HG02763 (cell line): ENCODE measurements around the gene ANKS1A.
"Not testable (repeated sequence)": the region's sequence is repeated elsewhere in the genome, so short reads cannot be mapped to it uniquely, and the experiment has no call there.

Experiments used
- ATAC-seq: cut with Tn5 transposase; IDR thresholded peaks from one replicate; pipeline ENCODE4 v1.9.1; 2021; ENCODE audit warnings: mild to moderate bottlenecking, moderate library complexity; ENCODE audit not compliant: unreplicated experiment

Gene ANKS1A

DNA sequence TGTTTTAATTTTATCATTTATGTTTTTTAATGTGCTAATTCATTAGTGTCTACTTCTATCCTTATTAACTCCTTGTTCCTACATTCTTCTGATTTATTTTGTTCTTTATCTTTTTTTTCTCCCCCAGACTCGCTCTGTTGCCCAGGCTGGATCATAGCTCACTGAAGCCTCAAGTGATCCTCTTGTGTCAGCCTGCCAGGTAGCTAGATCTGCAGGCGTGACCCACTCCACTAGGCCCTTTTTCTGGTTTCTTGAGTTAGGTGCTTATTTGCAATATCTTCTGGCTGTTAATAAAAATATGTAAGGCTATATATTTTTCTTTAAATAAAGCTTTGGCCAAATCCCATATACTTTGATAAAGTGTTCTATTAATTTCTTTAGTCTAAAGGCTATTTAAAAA lies 4.1 kb upstream of the ANKS1A start:
- ATAC-seq, result no peak

DNA sequence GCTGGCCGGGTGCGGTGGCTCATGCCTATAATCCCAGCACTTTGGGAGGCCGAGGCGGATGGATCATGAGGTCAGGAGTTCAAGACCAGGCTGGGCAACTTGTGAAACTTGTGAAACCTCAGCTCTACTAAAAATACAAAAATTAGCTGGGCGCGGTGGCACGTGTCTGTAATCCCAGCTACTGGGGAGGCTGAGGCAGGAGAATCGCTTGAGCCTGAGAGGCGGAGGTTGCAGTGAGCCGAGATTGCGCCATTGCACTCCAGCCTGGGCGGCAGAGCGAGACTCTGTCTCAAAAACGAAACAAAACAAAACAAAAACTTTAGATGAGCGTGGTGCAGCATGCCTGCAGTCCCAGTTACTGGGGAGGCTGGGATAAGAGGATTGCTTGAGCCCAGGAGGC lies 3.2 kb upstream of the ANKS1A start:
- ATAC-seq, result not testable (repeated sequence)

DNA sequence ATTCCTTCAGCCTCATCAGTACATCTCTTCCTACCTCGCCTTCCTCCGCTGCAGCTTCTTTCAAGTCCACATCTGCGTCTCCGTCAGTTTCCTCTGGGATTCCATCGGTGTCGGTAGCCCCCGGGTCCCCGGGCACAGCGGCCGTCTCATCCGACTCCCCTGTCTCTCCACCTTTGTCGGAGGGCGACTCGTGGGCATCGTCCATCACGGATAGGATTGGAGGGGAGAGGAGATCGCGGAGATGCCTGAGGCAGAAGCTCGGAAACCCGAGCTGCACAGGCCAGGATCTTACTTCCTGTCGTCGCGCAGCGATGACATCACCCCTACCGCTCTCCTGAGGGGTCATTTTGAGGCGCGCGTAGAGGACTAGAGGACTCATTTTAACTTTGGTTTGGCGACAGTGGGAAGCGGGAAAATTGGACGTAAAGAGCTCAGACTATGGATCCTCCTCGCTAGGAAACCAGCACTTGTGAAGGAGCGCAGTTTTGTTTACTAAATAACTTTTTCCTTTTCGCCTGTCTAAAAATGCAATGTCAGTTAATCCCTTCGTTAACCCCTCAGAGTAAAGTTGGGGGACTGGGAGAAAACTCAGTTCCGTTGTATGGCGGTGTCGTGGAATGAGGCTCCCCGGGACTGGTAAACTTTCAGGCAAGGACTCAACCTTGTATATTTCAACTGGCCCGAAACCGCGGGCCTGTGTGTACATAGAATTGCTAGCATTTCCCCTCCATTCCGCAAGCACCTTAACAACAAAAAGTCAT lies 1.1 kb upstream of the ANKS1A start, which contains the start of gene TAF11:
Gene TAF11, minus strand, starts transcription at position 290 of the 761 bp plus-strand sequence. Its CDS starts 85 bp downstream, at position 205.
- peak; percentile 53 for ATAC-seq

DNA sequence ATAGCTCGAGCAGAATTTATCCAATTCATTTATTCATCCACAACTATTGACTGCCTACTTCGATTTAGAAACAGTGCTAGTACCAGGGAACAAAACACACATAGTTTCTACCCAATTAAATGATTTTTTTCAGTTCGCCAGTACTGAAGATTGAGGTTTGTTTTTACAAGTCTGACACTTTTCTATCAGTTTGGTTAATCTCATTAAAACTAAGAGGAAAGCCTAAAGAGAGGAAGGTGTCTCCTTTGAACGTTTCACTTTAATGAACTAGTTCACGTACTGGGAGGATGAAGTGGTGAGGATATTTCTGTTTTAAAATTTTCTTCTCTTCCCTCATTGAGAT lies 570 bp upstream of the ANKS1A start:
- ATAC-seq, result no peak

DNA sequence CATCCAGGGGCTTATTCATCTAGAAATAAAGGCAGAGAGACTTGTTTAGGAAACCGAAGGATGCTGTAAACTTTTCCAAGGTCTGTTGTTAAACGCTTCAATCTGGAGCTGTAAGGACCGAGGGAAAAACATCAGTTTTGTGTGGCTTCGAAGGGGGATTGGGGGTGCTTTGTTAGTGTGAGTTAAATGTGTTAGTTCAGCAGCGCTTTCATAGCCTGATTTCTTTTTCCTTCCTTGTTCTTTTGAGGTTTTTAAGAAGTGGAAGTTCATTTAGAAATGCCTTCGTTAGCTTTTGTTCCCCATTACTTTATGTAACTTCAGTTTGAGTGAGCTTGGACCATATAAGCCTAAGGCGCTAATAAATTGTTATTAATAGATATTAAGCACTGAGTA lies 1.5 kb downstream of the ANKS1A start:
- no peak for ATAC-seq

DNA sequence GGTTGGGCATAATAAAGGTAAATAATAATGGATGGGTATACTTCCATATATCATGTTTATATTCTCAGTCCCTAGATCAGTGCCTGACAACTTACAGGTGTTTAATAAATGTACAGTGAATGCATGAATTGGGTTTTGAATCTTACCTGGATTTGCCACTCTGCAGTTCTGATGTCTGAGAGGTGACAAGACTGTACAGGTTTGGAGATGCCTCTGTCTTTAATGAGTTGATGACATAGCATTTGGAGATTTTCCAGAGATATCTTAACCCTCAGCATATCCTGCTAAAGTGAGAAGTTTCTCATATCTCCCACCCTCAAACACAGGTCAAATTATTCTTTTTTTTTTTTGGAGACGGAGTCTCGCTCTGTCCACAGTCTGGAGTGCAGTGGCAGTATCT lies 2.2 kb downstream of the ANKS1A start:
- ATAC-seq, result no peak

DNA sequence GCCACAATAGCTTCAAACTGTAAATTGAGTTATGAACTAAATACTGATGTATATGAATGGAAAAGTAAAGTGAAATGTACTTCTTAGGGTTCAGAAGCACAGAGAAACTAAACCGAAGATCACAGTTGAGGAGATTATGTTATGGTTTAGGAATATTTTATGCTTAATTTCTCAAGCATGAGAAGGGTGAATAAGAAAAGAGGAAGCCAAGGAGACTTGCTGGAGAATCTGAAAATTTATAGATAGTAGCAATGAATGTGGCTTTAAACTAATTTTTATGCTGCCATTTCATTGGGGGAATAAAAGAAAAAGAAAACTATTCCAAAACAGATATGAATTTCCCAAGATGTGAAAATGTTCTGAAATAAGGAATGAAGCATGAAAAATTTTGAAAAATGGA lies 5.6 kb downstream of the ANKS1A start:
- ATAC-seq, result no peak

DNA sequence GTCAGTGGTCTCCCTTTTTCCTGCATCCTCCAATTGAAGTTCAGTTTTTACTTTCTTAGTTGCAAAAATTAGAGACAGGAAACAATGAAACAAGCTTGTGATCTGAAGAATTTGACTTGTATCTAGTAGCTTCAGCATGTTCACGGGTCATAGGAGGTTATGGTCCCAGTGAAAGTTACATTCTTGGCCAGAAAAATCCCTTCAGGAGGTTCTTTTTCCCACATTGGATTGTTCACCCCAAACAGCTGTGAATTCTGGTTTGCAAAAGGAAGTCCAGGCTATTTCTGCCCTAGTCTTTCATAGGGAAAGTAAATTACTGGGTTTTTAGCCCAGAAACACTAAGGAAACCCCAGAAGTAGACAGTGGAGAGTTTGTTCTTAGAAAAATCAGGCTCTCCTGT lies 8.1 kb downstream of the ANKS1A start:
- no peak for ATAC-seq

DNA sequence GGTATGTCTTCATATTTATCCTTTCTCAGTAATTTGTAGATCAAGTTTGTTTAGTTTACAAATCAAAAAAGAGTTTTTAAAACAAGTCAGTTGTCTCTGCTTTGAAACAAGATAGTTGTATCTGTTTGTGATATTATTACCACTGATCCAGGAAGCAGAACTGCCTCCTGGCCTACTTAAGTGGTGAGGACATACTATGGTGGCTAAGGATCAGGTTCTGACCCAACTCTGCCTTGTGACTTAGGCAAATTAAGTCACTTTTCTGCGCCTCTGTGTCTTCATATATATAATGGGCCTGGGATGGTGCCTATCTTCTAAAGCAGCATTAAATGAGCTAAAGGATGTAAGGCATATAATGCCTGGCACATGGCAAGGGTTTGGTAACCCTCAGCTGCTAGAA lies 8.7 kb downstream of the ANKS1A start:
- ATAC-seq, result no peak

DNA sequence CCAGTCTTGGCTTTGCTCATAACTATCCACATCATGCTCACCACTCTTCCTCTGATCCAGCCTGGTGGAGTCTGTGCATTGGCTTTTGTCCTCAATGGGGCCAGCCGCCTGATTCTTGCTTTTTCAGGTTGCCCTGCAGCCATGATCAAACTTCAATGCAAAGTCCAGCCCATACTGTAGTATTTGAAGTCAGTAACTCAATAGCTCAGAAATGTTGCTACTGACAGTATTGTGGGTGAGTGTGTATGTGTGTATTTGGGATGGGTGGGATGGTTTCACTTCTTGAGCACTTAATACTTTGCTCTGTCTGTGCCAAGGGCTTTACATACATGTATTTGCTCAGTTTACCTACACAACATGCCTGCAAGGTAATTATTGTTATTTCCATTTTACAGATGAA lies 10.7 kb downstream of the ANKS1A start:
- ATAC-seq, result not testable (repeated sequence)

DNA sequence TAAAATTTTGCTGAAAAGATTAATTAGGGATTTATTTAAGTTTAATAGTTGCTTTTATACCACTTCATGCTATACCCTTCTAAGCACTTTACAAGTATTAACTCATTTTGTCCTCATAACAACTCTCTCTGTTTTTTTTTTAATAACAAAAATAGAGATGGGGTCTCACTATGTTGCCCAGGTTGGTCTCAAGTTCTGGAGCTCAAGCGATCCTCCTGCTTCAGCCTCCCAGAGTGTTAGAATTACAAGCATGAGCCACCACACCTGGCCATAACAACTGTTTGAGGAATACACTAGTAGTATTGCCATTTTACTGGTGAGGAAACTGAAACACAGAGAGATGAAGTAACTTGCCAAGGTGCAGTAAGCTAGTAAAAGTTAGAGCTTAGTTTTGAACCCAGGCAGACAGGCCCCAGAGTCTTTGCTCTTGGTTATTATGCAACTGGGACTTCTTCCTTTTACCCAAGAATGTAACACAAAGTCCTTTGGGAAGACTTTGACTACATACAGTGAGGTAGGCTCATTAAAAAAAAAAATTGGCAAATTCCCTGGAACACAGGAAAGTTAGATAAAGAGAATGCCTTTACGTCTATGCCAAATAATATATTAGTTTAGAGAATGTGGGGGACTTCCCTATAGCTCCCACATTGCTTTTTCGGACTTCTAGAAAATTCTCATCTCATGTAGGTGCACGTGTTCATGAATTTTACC lies 11.4 kb downstream of the ANKS1A start:
- no peak for ATAC-seq

DNA sequence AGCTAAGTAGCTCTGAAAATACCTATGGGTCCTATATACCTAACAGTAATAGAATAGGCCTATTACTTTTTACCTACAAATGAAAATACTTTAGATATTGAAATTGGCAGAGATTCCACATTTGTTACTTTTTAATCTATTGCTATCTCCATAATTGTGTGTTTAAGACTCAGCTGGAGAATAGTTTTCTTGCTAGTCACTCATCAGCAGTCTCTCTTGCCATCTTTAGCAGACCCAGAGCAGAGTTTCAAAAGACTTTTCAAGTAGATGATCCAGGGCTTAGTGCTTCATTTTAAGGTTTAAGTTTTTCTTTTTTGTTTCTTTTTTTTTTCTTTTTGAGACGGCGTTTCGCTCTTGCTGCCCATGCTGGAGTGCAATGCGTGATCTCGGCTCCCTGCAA lies 12.9 kb downstream of the ANKS1A start:
- ATAC-seq, result no peak

DNA sequence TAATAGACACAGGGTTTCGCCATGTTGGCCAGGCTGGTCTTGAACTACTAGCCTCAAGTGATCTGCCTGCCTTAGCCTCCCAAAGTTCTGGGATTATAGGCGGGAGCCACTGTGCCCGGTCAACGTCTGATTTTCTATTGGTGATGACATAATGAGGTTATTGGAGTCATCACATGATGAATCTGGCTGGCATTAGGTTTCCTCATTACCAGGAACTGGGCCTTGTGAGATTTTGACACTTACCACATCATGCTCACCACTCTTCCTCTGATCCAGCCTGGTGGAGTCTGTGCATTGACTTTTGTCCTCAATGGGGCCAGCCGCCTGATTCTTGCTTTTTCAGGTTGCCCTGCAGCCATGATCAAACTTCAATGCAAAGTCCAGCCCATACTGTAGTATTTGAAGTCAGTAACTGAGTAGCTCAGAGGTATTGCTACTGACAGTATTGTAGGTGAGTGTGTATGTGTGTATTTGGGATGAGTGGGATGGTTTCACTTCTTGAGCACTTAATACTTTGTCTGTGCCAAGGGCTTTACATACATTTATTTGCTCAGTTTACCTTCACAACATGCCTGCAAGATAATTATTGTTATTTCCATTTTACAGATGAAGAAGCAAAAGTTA lies 16.0 kb downstream of the ANKS1A start:
- no peak for ATAC-seq

DNA sequence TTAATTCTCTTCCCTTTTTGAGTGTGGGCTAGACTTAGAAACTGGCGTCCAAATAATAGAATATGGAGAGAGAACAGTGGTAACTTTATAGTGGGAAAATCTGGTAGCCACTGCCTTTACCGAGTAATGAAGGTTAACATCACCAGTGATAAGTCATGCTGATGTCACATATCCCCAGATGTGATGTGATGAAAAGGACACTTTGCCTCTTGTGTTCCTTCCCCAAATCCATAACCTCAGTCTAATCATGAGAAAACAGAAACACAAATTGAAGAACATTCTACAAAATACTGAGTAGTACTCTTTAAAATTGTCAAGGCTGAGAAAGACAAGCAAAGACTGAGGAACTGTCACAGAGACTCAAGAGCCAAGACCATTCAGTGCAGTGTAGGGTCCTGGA lies 17.8 kb downstream of the ANKS1A start:
- no peak for ATAC-seq

DNA sequence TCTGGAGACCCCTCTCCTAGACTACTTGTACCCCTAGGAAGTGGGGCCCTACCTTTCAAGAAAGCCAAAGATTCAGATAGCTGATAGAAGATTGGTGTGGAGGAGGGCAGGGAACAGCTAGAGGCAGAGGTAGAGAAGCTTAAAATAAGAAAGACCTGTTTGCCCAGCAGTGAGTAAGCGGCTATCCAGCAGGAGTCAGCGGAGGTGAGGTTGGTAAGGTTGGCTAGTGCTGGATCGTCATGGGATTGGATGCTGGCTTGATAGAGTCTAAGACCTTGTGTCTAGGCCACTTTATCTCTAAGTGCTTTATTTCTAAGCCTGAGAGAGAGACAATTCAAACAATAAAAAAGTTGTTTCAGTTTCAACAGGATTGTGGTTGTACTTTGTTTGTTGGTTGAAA lies 19.1 kb downstream of the ANKS1A start:
- no peak for ATAC-seq

DNA sequence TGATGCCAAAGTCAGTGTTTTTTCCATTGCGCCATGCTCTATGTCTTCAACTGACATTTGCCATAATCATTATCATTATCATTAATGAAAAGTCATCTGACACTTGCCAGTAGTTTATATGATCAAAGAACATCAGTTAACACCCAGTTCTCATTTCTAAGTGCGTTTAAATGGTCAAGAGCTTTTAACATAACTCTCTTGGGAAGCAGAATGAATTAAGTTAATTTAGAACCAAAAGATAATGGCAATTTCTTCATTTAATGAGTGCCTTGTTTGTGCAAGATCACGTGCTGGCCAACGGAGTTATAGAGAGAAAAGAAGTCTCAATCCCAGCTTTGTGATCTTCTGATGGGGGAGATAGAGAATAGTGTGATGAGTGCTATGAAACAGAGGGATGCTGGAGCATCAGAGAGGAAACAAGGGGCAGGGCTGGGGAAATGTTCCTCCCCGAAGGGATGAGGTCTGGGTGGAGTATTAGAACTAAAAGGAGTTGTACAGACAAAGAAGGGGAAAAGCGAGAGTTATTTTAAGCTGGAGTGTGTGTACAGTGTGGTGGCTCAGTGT lies 20.3 kb downstream of the ANKS1A start:
- no peak for ATAC-seq

DNA sequence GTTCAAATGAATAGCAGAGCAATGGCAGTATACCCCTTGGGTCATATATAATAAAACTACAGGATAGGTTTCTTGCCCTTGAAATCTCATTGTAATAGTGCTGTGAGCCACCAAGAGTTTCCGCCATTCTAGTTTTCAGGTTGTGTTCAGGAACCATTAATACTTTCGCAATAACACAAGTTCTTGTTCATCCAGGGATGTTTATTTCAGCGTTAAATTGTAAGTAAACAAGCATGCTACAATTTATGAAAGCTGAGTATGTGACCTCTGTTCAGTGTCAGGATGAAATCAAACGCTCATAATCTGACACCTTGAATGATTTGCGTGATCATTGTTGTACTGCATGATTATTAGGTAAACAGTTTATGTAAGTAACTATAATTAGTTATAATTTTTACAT lies 22.8 kb downstream of the ANKS1A start:
- ATAC-seq, result no peak

DNA sequence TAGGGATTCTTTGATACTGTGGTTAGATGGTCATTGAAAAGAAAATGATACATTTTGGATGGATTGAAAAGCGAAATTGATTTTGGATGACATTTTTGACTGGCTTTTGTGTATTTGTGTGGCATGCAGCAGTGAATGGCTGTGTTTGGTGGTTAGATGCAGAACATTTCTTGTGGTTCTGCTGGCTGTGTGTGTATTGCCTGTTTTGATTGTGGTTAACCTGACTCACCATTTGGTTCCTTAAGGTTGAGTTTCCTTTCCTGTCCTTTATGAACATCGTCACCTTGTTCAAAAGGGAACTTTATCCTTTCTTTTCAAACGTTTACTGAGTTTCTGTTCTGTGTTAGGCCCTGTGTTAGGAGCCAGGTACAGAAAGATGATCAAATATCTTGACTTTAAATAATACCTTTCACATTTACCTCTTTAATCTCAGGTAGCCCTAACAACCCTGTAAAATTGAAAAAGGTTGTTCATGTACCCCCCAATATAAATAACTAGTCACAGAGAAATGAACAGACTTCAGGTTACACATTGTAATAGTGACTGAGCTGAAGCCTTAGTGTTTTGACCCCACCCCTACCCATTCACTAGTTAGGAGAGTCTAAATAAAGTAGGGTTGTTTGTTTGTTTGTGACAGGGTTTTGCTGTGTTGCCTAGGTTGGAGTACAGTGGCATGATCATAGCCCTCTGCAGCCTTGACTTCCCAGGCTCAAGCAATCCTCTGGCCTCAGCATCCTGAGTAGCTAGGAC lies 23.8 kb downstream of the ANKS1A start:
- ATAC-seq, result peak; percentile 74

DNA sequence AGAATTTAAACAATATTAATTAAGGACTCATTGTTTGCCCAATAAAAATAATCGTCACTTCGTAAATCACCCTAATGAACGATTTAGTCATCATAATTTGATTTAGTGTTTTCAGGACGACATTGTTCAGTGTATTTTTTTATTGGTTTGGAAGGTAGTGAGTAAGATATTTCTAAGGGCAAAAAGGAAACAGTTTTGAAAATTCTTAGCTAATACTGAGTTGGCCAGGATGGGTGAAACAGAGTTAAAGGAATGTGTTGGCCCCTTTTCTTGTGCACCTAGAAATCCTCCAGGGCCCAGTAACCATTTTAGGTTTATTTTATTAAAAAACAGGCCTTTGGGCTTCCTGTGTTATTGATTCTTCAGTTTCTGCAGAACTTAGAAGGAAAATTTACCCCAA lies 25.3 kb downstream of the ANKS1A start:
- ATAC-seq, result no peak

DNA sequence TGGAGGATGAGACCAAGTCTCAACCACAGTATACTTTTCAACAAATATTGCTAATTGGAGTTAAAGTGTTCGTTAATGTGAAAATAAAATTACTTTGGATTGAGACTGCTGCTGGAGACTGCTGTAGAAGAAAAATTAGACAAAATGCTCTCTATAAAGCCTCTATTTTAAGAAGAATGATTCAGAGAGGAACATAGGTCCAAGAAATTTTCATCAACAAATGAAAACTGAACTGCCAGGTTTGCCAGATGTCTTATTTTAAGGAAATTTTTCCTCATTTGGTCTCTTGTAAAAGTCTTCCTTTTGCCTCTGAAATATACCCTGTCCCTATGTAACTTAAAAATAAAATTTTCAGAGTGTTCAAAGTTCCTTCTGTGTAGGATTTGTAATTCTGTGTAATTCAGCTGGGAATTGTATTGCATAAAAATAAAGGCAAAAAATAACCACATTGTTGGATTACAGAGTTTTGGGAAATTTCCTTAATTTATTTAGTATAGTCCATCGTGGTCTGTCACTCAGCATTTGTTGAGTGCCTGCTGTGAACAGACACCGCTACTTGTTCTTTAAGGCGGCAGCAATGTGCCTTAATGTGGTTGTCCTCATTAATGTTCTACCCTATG lies 27.4 kb downstream of the ANKS1A start:
- no peak for ATAC-seq
